ENCODE results near the gene NPHS1.

- TF ChIP-seq CTCF (IDR thresholded peaks at IDR 0.05; ENCODE audit: low read length) (no peak), EZH2 (IDR thresholded peaks at IDR 0.05; ENCODE audit: borderline replicate concordance, low read length) (no peak)
Measured at GRCh38 chr19:35894342-35894741, 42.0 kb upstream of the NPHS1 start.
